GM19372 (cell line): ENCODE measurements around the gene MARCHF2.
"Not testable (repeated sequence)": the region's sequence is repeated elsewhere in the genome, so short reads cannot be mapped to it uniquely, and the experiment has no call there.

ENCODE experiments used
- ATAC-seq: cut with Tn5 transposase; IDR thresholded peaks from one replicate; pipeline ENCODE4 v1.9.1; 2021; ENCODE audit warnings: mild to moderate bottlenecking, low read depth, moderate library complexity; ENCODE audit not compliant: unreplicated experiment

MARCHF2 gene

DNA sequence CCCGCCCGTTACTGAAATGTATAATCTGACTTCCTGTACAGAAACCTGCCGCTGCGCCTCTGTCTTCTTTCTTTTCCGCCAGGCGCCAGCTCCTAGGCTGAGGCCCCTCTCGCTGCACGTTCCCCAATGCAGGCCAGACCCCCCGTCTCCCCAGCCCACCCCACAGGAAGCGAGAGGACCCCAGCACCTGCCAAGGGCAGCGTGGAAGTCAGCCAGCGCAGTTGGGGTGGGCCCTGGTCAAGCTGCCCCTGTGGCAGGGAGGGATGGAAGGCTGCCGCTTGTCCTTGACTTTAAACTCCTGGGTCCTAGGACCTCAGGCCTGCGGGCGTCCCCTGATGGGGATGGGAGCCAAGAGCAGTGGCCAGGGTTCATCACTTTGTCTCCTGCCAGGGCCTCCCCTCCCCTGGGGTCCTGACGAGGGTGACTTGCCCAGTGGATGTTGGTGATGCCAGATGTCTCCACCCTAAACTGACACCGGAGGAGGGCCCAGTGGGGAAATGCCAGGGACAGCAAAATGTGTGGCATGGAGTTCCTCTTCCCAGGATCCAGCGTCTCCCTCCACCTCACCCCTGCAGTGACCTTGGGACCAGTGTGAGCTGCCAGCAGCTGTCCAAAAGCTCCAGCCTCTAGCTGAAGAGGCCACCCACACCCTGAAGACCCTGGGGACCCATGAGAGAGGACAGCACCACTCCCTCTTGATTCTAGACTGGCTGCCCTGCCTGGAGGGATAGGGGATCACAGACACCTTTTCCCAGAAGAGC lies 8.5 kb upstream of the MARCHF2 start:
- ATAC-seq = no peak

DNA sequence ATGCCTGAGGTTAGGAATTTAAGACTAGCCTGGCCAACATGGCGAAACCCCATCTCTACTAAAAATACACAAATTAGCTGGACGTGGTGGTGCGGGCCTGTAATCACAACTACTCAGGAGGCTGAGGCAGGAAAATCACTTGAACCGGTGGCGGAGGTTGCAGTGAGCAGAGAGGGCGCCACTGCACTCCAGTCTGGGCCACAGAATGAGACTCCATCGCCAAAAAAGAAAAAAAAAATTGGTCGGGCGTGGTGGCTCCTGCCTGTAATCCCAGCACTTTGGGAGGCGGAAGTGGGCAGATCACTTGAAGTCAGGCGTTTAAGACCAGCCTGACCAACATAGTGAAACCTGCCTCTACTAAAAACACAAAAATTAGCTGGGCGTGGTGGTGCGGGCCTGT lies 2.4 kb upstream of the MARCHF2 start:
- ATAC-seq = not testable (repeated sequence)

DNA sequence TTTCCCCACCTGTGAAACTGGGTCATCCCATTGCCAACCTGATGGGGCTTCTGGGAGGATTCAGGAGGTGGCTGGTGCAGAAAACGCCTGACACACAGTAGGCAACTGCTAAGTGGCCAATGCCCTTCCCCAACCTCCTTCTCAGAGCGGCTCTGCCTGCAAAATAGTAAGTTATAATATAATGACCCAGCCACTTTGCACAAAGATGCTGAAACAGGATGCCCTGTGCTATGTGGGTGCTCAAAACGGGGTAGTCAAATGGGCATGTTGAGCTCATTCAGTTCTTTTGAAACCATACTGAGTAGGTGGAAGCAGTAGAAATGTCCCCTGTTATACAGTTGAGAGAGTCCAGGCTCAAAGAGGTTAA lies 507 bp downstream of the MARCHF2 start:
- ATAC-seq = no peak

DNA sequence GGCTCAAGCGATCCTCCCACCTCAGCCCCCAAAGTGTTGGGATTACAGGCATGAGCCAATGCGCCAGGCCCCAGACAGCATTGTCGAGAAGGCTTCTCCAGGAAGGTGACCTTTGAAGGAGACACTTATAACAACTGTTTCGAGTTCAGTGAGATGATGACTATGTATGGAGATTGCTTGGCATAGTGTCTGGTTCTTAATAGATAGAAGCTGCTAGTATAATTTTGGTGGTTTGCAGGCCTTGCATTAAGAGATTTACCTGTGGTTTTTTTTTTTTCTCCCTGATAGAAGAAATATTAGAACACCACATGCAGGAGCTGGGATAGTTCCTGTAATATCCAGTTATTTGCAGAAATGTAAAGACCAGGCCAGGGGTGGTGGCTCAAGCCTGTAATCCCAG lies 3.7 kb downstream of the MARCHF2 start:
- ATAC-seq = no peak

DNA sequence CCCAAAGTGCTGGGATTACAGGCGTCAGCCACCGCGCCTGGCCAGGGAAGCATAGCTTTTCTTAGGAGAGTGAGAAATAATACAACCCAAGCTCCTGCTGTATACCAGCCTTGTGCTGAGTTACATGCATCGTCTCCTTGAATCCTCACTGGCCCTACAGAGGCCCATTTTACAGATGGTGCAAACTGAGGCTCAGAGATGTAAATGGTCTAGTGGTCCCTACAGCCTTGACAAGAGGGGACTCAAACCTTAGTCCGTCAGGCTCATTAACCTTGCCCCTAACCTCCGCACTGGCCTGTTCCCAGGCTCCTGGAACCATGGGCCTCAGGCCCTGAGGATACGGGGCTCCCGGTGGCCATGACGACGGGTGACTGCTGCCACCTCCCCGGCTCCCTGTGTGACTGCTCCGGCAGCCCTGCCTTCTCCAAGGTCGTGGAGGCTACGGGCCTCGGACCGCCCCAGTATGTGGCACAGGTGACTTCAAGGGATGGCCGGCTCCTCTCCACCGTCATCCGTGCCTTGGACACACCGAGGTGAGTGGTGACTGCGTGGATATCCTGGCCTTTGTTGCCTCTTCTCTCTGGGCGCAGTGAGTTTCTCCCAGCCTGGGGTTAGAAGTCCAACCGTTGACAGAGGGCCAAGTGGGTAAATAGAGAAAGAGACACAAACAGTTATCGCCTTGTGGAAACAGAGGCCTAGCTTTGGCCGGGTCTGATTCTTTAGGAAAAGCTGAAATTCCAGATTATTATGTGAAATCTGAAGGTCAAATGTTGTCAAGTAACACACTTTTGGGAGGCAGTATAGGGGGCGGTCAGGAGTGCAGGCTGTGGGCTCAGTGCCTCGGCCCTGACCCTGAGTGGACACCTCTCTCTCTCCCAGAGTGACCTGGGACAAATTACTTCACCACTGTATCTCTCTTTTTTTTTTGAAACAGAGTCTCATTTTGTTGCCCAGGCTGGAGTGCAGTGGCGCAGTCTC lies 8.7 kb downstream of the MARCHF2 start:
- ATAC-seq = no peak

DNA sequence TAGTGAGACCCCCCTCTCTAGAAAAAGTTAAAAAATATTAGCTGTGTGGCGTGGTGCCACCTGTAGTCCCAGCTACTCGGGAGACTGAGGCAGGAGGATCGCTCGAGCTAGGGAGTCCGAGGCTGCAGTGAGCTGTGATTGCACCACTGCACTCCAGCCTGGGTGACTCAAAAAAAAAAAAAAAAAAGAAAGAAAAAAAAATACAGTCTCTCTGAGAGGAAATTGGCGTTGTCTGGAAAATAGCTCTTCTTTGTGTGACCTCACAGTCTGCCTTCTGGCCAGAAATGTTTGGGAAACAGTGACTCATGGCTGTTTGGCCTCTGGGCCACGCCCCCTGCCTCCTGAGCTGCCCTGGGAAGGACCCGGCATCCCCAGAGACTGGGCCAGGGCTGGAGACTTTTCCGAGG lies 10.7 kb downstream of the MARCHF2 start:
- no peak for ATAC-seq

DNA sequence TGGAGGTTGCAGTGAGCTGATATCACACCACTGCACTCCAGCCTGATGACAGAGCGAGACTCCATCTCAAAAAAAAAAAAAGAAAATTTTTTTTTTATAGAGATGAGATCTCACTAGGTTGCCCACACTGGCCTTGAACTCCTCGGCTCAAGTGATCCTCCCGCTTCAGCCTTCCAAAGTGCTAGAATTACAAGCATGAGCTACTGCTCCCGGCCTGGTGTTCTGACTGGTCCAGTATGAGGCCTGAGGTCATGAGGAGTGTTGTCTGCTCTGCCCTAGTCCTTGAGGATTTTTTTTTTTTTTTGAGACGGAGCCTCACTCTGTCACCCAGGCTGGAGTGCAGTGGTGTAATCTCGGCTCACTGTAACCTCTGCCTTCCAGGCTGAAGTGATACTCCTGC lies 12.2 kb downstream of the MARCHF2 start:
- not testable (repeated sequence) for ATAC-seq

DNA sequence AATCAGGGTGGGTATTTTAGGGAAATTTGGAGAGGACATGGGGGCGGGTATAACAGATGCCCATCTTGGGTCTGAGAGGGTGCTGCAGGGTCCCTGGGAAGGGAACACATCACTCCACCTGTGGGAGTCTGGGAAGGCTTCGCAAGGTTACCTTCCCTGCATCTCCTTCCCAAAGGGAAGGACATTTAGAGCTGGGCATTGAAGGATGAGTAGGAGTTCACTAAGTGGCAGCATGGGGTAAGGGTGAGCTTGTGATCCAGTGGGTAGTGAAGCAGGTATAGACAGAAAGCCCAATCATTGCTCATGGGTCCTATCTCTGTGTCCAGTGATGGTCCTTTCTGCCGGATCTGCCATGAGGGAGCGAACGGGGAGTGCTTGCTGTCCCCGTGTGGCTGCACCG lies 13.2 kb downstream of the MARCHF2 start:
- no peak for ATAC-seq

DNA sequence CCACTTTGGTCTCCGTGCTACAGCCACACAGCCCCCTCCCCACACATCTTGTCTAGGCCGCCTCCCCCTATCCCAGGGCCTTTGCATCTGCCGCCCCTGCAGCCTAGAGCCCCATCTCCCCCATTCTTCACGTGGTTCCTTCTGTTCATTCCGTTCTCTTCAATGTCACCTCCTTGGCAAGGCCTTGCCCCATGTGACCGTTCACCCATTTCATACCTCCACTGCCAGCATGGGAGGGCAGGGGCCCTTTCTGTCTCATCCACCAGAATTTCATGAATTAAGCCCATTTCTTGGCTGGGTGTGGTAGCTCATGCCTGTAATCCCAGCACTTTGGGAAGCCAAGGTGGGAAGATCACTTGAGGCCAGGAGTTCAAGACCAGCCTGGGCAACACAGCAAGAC lies 15.9 kb downstream of the MARCHF2 start:
- no peak for ATAC-seq

DNA sequence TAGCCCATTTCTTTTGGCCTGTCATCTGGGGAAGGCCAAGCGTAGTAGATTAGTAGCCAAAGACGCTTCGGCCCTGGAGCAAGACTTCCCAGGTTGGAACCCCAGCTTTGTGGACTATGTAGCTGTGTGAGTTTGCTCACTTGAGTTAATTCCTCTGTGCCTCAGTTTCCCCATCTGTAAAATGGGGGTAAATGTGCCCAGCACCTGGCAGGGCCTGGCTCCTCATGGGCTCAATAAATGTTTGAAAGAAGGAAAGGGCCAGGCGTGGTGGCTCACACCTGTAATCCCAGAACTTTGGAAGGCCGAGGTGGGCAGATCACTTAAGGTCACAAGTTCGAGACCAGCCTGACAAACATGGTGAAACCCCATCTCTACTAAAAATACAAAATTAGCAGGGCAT lies 16.7 kb downstream of the MARCHF2 start:
- no peak for ATAC-seq

DNA sequence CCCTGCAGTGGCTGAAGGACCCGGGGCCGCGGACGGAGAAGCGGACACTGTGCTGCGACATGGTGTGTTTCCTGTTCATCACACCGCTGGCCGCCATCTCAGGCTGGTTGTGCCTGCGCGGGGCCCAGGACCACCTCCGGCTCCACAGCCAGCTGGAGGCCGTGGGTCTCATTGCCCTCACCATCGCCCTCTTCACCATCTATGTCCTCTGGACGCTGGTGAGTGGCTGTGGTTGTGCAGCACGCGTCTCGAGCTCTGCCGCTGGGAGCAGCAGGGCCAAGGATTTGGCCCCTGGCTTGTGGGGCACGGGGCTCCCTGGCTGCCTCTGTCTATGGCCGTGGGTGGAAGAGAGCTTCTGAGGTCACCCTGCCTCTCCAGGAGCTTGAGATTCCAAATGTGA lies 17.5 kb downstream of the MARCHF2 start:
- no peak for ATAC-seq

DNA sequence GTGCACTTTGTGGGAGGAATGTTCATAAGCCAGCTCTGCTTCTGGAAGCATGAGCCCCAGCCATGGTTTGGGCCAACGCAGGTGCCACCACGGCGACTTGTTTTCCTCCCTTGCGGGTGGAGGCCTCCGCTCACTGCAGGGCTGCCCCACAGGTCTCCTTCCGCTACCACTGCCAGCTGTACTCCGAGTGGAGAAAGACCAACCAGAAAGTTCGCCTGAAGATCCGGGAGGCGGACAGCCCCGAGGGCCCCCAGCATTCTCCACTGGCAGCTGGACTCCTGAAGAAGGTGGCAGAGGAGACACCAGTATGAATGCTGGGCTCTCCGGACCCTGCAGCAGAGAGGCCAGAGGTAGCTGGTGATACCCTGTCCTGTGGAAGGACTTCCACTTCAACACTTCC lies 25.1 kb downstream of the MARCHF2 start:
- ATAC-seq = no peak

DNA sequence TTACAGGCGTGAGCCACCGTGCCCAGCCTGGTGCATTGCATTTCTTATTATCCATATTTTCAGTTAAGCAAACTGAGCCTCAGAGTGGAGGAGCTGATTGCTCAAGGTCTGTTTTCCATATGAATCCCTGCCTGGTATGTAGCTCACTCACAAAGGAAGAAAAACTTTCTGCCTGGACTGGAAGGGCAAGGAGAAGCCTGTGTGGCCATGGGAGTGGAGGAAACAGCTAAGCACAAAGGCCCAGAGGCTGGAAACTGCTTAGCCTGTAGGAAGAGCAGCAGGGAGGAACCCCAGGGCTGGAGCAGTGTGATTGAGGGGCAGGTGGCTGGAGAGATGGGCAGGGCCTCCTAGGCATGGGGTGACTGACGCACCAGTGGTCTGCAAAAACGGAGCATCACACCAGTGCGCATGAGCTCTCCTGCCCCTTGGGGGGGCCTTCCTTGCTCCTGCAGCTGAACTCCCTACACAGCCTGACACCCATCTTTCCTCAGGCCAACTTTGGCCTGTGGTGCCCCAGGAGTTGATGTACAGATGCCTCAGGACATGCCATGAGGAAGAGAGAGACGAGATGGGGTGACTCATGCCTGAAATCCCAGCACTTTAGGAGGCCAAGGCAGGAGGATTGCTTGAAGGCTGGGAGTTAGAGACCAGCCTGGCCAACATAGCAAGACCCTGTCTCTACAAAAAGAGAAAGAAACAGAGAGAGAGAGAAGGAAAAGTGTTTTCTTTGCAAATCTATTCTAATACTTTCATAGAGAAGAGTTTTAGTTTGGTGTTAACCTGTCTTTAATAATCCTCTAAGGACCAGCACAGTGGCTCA lies 28.8 kb downstream of the MARCHF2 start:
- ATAC-seq = no peak

DNA sequence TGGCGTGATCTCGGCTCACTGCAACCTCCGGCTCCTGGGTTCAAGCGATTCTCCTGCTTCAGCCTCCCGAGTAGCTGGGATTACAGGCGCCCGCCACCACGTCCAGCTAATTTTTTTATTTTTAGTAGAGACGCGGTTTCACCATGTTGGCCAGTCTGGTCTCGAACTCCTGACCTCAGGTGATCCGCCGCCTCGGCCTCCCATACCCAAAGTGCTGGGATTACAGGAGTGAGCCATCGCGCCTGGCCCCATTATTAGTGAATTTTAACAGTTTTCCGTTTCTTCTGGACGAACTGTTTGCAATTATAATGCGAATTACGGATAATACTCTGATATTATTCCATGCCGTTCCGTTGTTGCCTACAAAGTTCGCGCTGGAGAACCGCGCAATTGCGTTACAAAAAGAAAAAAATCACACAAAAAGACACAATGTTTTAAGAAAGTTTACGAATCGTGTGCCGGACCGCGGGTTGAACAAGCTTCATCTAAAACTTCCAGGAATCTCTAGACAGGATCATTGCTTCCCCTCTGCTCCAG lies 31.1 kb downstream of the MARCHF2 start:
- ATAC-seq = not testable (repeated sequence)

DNA sequence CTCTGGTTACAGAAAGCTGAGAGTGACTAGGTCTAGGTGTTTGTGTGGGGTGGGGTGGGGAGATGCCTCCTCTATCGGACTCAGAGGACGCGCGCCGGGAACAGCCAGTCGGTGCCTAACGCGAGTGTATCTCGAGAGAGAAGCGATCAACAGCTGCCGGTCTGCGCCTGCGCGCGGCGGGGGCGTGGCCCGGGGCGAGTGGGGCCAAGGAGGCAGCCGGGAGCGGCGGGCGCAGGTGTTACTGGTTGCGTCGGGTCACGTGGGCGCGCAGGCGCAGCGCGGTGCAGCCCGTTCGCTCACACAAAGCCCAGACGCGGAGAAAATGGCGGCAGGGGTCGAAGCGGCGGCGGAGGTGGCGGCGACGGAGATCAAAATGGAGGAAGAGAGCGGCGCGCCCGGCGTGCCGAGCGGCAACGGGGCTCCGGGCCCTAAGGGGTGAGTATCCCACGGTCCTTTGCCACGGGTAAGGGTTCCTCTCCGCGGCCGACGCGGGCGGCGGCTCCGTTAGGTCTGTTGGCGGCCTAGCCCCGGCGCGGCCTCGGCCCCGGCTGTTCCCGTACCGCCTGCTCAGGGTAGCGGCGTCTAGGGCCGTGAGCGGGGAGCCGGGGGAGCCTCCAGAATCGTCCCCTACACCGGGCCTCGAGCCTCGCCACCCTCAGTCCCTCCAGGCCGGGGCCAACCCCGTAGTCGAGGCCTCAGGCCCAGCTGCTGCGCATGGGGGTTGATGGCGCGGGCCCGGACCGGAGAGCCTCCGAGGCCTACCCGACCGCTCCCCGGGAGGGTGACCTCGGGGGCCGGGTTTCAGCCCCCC lies 31.8 kb downstream of the MARCHF2 start, which contains the start of gene HNRNPM:
TSS of gene HNRNPM (plus strand) at position 299 of the 811 bp plus-strand sequence. CDS start at position 323, 24 bp downstream.
- ATAC-seq = peak; percentile 87

DNA sequence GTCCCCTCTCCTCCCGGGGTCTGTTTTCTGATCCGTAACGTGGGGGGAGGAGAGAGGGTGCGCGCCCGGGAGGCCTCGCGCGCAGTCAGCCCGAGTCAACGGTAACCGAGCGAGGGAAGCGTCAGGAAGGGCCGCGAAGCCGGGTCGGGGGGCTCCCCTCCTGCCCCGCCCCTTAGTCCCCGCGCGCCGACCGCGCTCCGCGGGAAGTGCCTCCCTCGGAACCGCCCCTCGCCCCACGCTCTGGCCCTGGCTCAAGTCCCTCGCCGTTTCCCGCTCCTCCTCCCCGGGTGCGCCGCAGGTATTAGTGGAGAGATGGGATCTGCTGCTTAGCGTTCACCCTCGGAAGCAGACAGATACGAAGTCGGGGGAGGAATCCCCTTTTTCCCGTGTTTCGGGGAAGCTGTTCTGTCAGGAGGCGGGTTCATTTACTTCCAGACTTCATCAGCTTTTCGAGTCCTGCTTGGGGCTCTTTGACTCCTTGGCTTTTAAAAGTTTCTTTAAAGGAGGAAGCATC lies 32.4 kb downstream of the MARCHF2 start:
- no peak for ATAC-seq

DNA sequence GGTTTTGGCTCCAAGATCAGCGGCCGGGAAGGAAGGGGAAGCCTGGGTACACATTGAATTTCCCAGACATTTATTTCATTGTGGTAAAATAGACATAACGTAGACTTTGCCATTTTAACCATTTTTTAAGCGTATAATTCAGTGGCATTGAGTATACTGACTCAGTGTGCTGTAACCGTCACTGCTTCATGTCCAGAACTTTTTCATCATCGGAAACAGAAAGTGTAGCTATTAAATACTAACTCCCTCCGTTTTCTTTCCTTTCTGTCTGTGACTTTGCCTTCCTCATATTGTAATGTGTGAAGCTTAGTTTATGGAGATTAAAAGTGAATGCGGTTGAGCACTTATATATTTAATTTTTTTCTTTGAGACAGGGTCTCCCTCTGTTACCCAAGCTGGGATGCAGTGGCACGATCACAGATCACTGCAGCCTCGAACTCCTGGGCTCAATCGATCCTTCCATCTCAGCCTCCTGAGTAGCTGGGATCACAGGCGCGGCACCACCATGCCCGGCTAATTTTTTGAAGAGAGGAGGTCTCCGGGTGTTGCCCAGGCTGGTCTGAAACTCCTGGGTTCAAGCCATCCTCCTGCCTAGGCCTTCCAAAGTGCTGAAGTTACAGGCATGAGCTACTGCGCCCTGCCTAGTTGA lies 33.1 kb downstream of the MARCHF2 start:
- ATAC-seq = no peak

DNA sequence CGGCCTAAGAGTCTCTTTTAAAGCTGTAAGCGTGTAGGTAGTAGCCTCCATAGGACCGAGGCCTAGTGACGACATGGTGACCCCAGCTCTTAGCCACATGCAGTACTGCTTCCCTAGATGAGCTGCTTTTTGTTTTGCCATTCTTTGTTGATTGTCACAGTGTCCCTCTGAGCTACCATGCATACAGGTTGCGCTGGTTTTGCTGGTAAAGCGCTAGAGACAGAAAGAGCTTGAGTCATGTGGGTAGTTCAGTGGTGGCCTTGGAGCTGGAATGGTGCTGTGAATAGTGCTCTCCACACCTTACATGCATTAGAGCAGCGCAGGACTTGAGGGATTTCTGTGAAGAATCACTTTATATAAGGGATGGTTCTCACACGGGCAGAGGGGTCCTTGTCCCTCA lies 36.7 kb downstream of the MARCHF2 start:
- no peak for ATAC-seq

DNA sequence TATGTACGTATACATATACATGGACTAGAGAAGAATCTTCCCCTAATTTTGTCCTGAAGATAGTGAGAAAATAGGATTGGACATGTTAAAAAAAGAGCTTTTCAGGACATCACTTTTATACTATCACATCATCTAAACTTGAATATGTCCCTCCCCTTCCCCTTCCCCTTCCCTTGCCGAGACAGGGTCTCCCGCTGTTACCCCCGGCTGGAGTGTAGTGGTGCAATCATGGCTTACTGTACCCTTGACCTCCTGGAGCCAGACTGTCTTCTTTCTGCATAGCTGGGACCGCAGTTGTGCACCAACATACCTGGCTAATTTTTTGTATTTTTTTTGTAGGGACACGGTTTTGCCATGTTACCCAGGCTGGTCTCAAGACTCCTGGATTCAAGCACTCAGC lies 38.3 kb downstream of the MARCHF2 start:
- ATAC-seq = no peak
